Subcutaneous adipose tissue (tissue), 4 donors: Measurements from ENCODE around the gene EDN1. TPM values are rescaled to one million over a fixed set of nuclear protein-coding genes. Genes with fewer than 3 reads are reported as not detected.

Source experiments
- total RNA-seq, 4 donors: library from RNA; depleted of rRNA; stranded (reverse); fragments of >200 nt; gene quantifications; one replicate each; pipeline ENCODE4 v1.1.0, GENCODE V29; 2016
- TF ChIP-seq, protein P1 (sequence below): fragments of 450-650 bp; IDR thresholded peaks from one replicate; pipeline ENCODE4 v1.5.1; 2016; ENCODE audit warnings: low read depth, mild to moderate bottlenecking, control low read depth, antibody characterized with exemption, moderate library complexity

The EDN1 gene
- total RNA-seq, 4 donors from 2014 or later: 7.7 to 23.4 (median 14.4) TPM

DNA sequence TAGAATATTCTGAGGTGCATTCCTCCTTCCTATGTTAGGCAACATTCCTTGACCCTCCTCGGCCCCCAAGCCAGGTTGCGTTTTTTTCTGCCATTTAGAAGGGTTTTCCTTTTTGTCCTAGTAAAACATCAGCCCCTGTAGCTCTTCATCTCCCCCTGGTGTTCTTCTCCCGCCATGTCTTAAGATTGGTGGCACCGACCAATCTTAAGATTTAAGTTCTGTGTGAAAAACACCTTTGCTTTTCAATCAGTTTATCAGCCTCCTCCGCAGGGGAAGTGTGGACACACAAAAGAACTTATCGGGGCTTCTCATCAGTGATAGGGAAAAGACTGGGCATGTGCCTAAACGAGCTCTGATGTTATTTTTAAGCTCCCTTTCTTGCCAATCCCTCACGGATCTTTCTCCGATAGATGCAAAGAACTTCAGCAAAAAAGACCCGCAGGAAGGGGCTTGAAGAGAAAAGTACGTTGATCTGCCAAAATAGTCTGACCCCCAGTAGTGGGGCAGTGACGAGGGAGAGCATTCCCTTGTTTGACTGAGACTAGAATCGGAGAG is 719 bp upstream of the EDN1 start:
- TF ChIP-seq, protein P1, sequence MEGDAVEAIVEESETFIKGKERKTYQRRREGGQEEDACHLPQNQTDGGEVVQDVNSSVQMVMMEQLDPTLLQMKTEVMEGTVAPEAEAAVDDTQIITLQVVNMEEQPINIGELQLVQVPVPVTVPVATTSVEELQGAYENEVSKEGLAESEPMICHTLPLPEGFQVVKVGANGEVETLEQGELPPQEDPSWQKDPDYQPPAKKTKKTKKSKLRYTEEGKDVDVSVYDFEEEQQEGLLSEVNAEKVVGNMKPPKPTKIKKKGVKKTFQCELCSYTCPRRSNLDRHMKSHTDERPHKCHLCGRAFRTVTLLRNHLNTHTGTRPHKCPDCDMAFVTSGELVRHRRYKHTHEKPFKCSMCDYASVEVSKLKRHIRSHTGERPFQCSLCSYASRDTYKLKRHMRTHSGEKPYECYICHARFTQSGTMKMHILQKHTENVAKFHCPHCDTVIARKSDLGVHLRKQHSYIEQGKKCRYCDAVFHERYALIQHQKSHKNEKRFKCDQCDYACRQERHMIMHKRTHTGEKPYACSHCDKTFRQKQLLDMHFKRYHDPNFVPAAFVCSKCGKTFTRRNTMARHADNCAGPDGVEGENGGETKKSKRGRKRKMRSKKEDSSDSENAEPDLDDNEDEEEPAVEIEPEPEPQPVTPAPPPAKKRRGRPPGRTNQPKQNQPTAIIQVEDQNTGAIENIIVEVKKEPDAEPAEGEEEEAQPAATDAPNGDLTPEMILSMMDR: no peak

DNA sequence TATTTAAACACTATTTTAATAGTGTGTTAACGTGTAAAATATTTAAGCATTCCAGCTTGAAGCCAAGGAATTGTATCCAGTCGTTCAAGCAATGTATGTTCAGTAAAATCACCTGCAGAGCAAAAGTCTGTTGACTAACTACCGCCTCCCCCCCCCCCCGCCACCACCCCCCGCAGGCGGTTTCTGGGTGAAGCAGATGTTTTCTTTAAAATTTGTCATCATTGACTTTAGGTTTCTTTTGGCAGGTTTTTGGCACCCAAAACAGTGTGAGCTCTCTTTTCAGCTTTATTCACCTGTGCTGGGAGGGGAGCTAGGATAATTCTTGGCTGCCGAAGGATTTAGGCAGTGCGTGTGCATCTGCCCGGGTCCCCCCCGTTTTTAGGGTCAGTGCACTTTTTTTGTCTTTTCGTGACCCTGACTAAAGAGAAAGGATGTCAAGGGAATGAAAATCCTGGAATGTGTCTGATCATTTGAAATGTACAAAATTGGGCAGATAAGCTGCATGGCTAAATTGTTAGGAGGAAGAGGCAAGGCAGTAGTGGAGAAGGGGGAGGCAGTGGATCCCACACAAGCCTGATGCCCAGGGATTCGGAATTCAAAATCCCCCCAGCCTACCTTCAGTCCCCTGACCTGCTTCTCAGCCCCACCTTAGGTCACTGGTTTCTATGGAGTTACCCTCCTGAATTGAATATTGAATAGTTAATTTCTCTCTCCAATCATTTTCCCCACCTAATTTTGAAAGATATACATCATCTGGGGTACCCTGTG is 1.1 kb downstream of the EDN1 start:
- TF ChIP-seq, protein P1: no peak

DNA sequence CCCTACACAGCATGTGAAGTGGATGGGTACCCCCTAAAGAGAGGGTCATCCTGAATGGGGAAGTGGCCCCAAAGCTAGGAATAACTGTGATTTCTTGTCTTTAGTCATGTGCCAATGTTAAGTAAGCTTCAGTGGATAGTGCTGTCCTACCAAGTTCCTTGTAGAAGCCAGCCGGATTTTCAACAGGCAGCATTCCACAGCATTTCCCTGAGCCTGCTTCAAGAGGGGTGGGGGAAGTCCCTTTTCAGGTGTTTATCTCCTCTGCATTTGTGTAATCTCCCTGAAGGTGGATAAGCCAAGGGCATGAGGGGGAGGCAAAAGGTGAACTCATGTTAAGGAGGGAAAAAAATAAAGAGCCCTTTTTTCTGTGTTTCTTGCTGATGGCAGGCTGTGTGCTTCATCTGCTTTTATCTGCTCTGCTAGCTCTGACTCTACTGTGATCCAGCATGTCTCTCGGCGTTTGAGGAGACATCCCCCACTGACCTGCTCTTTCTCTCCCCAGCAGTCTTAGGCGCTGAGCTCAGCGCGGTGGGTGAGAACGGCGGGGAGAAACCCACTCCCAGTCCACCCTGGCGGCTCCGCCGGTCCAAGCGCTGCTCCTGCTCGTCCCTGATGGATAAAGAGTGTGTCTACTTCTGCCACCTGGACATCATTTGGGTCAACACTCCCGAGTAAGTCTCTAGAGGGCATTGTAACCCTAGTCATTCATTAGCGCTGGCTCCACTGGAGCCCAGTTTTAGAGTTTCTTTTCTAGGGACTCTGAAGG is 1.9 kb downstream of the EDN1 start:
- TF ChIP-seq, protein P1: no peak

DNA sequence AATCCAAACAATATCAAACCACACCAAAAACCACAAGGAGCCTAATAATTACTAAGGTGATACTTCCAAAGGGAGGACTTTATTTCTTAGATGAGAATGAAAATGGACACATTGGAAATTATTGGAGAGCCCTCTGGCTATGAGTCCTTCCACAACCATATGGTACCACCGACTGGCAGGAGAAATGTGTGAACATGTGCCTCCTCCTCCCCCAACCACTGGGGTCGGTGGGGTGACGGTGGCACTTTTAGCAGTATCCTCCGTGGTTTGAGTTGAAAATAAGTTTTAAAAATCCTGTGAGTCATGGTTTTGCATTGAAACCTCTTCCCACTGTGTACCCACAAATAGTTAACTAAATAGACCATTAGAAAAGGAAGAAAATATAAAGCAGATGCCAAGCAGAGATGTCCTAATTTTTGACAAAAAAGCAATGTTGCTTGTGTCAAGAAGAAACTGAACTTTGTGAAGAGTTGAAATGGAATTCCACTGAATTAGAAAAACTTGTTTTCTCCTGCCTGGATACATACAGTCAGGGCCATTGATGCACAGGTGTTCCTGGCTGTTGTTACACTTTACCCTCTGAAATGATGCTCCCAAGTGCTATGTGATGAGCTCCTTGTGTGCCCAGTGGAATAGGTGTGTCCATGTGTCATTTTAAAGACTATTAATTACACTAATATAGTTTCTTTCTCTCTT is 3.2 kb downstream of the EDN1 start:
- TF ChIP-seq, protein P1: no peak

DNA sequence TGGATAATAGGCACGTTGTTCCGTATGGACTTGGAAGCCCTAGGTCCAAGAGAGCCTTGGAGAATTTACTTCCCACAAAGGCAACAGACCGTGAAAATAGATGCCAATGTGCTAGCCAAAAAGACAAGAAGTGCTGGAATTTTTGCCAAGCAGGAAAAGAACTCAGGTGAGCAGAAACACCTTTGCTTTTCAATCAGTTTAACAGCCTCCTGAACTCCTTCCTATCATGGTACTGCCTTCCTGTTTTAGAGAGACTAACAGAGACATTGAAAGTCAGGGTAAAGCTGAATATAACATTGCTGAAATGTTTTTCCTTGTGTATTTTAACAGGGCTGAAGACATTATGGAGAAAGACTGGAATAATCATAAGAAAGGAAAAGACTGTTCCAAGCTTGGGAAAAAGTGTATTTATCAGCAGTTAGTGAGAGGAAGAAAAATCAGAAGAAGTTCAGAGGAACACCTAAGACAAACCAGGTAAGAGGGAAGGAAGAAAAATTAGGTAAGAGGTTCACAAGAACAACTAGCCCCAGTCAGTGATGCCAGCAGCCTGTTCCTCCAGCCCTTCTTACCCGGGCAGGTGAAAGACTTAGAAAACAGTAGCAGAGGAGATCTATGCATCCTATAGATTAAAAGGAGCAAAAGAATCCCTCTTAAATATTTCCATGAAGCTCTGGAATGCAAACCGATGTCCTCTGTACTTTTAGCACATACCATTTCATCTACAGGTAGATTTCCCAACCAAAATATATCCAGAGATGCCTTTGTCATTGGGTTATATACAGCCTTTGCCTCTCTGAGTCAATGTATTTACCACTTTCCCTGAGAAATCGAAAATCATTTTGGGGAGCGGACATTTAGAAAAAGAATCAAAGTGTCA is 4.0 kb downstream of the EDN1 start:
- TF ChIP-seq, protein P1: no peak

DNA sequence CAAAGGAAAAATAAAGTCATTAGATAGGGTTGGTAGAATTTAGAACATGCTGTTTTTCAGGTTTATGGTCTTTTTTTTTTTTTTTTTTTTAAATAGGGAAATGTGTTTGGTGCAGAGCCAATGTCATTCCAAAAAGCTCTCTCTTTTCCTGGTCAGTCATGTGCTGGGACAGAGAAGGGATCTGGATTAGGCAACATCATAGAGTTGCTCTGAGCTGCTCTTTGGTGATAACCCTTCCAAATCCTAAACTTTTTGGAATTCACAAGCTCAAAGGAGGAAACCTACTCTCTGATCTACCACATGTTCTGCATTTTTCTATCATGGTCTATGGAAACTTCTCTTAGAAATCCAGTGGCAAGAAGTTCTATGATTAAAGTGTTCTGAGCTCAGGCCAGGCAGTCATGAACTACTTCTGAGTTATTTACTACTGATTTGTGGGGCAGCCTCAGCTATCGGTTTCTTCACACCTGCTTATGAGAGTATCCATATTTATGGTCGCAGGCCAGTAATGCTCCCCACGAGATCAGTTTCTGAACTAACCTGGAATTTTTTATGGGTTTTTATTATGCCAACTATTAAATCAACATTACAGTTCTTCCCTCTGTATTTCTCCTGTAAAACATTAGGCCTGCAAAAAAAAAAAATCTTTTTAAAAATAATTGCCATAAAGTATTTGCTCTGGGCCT is 4.8 kb downstream of the EDN1 start:
- TF ChIP-seq, protein P1: no peak
